NOMO-1 treated with DMSO at 0.1 percent for 48 hours (cell line): ENCODE results near the gene TXNRD3.

Source experiments
- DNase-seq: peaks from one replicate; lab custom pipeline; 2025; ENCODE audit not compliant: unreplicated experiment; lab: John Stamatoyannopoulos, UW

TXNRD3 gene

GRCh38 chr3:126672741-126673140, 17.8 kb upstream of the TXNRD3 start:
- no peak for DNase-seq

DNA sequence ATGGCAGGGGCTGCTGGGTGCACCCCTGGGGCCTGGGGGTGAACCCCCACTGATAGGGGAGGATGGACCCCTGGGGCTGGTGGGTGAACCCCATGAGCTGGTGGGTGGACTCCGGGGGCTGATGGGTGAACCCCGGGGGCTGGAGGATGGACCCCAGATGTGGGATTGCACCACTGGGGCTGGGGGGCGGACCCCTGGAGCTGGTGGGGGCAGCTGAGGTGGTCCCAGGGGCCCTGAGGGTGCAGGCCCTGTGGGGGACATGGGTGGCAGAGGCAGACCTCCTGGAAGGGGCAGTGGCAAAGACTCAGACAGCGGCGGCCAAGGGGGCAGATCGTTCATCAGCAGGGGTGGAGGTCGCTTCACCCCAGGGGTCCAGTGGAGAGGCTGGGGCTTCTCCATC, 17.4 kb upstream of the TXNRD3 start:
- no peak for DNase-seq

- DNase-seq = peak; percentile 20
These were observed 16.6 kb upstream of the TXNRD3 start for GRCh38 chr3:126671521-126671920.

DNA sequence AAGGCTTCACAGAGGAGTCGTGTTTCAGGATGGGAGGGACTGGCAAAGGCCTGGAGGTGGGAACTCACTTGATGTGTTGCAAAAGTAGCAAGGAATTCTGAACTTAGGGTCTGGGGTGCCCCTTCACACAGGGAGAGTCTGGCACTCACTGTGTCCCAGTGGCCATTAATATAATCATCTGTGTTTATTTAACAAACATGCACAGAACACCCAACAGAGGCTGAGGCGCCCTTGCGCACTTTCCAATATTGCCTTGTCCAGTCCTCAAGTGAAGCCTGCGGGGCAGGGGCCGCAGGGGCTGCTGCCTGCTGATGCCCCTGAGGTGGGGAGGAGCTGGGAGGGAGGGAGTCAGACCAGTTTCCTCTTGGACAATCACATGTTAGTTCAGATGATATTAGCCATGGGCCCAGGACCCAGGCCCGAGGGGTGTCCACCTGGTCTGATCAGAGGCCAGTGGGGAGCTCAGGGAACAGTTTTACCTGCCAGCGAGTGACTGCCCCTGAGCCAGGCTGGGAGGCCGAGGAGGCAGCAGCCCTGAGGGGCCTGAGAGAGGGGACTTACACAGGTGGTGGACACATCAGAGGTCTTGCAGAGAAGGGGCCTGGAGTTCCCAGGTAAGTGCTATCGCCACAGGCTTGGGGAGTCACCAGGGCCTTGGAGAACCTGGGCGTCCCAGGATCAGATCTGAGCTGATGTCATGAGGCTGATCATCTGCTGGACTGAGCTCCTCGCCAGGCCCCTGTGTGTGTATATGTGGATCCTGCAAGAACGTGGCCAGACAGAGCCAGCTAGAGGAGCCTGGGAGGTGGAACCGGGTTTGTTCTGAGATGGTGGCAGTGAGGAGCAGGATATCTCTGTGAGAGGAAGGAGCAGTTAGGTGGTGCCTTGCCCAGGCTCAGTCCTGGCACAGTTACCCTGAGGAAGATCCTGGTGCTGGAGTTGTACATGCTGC, 13.8 kb upstream of the TXNRD3 start:
- DNase-seq = no peak

DNA sequence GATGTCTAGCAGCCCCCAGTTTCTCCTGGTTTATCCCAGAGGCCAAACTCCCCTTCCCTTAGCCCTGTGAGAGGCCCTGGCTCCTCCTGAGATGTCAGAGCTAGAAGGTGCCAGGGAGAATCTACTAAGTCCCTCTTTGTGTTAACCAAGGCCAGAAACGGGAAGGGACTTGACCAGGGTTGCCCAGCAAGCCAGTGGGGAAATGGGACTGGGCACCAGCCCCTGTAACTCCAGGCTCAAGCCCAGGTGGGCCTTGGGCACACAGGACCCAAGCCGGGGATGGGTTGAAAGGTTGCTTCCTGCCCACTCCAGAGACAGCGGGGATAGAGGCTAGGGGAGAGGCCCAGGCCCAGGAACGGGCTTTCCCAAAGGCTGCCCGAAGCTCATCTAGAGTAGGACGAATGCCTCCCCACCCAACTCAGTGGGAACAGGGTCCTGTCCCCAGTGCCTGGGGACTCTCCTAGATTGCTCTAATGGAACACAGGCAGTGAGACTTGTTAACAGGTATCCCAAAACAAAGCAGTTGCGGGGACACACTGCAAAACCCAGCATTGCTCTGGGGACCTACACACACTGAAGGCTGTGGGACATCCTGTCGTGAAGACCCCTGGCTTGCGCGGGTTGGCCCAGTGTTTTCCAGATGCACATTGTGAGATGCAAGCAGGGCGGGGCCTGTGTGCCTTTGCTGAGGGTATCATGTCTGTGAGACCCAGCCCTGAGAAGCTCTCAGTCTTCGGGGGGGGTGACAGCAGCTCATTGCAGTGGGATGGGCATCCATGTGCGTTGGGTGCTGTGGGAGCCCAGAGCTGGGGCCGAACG, 12.9 kb upstream of the TXNRD3 start:
- DNase-seq = no peak

DNA sequence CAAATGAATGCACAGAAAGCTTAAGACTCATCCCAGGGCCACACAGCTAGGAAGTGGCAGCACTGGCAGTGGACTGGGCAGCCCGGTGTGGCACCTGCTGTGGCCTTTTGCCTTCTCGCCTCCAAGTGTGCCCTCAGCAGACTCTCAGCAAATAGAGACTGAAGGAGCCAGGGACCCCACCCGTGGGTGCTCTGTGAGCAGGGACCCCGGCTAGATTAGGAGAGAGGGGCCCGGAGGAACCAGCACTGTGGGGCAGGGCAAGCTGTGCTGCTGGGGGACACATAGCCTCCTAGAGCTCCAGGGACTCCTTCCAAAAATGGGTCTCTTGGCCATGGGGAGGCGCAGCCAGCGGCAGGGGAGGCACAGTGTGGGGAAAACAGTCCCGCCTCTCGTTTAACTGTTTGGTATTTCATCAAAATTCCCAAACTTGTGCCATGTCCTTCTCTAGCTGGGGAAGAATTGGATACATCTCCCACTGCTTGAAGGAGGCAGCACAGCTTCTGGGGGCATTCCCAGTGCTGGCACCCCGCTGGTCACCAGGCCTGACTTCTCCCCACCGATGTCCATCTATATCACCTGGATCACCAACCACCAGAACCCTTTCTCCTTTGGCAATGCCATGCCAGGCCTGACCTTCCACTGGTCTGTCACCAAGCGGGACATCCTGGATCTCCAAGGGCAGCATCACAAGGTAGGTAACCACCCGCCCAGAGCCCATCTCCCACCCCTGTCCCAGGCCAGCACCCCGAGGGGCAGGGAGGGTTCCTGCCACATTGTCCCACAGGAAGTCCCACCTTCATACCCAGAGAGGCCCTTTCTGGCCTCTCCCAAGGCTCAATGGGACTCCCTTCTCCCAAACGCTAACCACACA, 12.0 kb upstream of the TXNRD3 start:
- DNase-seq = no peak

DNA sequence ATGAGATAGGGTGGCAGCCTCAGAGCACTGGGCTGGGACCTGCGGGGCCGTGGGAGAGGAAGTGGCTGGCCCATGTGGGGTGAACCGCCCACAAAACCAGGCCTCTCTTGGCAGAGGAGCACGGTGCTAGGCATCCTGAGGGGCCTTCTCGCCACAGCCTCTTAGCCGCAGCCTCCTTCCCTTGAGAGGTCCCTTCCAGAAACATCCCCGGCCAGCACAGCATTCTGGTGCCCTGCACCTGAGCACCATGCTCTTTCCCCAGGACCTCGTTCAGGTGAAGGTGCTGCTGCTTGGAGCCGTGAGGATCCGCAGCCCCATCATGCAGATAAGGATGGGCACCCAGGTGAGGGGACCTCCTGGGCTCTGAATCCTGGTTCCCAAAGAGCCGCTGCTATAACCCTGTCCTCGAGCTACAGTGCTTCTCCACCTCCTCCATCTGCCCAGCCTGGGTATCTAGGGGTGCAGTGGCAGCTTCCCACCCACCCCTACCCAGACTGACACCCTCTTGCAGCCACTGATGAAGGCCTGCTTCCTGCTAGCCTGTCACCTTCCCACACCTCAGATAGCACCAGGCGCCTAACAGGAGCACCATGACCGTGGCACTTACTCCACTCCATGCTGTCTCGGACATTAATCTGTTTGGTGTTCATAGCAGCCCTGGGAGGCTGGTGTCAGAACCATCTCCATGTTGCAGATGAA, 11.2 kb upstream of the TXNRD3 start:
- DNase-seq = no peak

DNA sequence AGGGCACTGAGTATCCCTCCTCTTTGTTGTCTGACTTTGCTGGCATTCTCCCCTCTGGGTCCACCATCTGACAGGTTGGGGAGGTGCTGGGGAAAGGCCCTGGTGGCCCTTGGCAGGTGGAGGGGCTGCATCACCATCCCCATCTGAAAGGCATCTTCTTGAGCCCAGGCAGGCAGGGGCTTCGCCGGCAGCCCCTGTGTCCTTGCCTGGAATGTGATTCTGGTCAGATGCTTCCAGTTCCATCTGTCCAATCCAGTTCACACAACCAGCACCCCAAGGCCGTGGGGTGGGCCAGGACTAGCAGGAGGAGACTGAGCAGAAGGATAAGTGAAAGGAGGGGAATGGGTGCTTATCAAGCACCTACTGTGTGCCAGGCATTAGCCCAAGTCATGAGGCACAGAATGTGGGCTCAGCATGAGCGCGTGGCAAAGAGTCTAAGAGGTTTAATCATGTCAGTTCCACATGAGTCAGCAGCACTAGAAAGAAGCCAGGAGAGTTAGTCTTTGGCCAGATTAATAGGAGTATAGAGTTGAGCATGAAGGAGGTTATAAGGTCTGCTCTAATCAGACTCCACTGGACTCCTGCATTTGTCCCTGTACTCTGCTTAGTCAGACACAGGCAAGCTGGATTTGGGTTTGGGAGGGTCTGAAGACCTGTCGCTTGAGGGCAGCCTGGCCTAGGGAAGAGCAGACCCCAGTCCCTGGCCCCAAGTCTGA, 10.5 kb upstream of the TXNRD3 start:
- DNase-seq = no peak

DNA sequence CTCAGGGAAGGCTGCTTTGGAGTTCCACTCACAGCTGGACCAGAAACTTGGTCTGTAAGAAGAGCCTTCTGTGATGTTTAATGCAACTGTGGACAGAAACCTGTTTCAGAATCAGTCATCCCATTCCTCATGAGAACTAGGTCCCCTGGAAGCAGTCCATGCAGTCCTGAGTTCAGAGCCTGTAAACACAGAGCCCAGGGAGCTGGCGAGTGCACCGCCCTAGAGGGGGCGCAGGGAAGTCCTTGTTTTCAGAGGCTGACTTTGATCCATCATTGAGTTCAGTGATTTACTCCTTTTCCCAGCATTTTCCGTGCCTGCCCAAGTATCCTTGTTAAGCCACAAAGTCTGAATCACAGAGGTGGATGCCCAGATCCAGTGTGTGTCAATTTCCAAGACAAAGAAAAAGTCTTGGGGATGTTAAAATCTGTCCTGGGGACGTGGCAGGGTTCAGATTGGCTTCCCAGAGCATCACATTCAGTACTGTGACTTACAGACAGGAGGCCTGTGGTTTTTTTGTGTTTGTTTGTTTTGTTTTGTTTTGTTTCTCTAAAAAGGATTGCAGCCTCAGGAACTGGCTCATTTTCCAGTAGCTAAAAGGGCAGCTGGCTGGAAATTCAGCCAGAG, 9.8 kb upstream of the TXNRD3 start:
- no peak for DNase-seq

- DNase-seq = no peak
These were observed 8.8 kb upstream of the TXNRD3 start for GRCh38 chr3:126663750-126664149.

DNA sequence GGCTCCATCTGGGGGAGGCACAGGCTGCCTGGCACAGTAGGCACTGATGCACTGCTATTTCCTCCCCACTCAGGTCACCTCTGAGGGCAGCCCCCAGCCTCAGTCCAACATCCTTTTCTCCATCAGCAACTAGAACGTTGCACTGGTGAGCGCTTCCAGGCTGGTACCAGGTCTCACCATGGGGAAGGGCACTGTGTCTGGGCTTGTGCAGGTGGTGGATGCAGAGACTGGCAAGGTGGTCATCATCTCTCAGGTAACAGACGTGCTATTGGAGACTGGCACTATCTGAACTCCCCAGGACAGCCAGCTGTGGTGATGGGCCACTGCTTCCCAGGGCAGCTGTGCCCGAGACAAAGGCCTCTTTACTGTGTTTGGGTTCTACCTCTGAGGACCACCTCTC, 8.3 kb upstream of the TXNRD3 start:
- no peak for DNase-seq

DNA sequence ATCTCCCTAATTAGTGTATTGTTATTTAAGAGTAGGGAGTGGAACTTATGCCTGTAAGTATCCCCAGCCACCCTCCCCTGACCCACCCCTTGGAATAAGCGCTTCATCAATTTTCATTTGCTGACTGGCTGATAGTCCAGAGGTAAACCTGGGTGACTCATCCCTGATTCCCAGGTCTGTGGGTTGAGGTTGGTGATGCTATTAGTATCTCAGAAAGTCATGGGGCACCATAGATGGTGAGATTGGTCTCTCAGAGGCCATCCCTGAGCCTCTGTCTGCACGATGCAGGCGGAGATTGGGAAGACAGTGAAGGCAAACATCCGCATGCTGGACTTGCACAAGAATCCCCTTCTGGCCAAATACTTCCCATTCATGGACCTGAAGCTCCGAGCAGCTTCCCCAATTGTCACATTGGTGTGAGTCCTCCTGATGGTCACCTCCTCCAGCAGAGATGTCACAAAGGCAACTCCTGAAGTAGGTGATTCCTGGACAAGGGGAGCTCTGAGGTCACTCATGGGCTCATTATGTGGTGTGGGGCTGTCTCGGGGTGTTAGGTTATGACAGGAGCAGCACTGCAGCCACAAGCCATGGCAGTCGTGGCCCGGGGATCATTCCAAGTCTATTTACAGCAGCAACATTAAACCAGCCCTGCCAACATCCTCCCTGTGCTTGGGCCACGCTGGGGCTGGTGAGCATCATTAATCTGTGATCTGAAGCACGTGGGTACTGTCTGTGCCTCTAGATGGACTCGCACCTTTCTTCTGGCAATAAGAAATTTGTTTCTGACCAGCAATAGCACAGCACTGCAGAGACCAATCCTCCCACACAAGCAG, 6.8 kb upstream of the TXNRD3 start:
- no peak for DNase-seq

DNA sequence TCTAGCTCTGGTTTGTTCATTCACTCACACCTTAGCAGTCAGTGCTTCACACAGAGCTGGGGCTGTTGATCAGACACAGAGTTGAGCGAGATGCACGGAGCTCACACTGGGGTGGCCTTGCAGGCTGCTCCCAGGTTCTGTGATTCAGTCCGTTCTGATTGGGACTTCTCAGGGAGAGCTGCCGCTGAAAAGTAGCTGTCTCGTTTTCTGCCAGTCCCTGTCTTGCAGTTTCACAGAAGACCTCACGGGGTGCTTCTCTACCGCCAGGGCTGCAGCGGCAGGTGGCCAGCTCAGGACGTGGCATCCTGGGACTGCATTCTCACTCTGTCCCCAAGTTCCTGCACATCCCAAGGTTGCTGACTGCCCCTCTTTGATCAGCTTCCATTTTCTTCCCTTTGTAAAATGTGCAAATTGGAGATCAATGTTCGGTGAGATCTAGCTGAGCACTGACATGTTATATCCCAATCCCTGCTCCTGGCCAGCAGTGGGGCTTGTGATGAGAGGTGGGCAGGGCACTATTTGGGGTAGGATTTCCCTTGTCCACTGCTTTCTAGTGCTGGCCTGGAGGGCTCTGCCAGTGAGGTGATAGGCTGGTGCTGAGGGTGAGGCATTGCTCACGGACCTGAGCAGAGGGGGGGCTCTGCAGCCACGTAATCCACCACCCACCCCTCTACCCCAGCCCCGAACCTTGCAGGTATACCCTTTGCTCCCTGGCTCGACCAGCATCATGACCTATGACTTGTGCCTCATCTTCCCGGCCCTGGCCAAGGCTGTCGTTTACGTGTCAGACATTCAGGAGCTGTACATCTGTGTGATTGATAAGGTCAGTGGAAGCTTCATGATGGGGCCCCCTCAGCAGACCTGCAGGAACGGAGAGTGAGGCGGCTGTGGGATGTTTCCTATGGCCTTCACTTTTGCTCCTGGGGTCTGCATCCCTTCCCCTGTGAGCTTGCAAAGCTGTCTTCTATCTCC, 5.3 kb upstream of the TXNRD3 start:
- DNase-seq = no peak

DNA sequence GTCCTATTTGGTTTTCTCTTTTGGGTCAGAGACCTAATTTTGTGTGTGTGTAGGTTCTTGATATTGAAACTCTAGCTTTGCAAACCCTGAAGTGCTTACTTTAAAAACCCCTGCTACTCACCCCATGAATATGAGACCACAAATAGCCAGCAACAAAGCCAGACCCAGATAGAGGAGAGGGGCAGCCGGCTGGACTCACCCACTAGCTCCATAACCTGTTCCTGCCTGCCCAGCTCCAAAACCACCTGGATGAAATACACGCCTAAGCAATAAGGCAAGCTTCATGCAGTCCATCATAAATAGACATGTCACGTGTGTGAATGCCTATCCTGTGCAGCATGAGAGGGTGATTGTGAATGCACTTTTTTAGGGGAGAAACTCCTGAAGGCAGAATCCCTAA, 3.7 kb upstream of the TXNRD3 start:
- DNase-seq = no peak

- DNase-seq = no peak
These were observed 3.0 kb upstream of the TXNRD3 start for GRCh38 chr3:126657901-126658300.

DNA sequence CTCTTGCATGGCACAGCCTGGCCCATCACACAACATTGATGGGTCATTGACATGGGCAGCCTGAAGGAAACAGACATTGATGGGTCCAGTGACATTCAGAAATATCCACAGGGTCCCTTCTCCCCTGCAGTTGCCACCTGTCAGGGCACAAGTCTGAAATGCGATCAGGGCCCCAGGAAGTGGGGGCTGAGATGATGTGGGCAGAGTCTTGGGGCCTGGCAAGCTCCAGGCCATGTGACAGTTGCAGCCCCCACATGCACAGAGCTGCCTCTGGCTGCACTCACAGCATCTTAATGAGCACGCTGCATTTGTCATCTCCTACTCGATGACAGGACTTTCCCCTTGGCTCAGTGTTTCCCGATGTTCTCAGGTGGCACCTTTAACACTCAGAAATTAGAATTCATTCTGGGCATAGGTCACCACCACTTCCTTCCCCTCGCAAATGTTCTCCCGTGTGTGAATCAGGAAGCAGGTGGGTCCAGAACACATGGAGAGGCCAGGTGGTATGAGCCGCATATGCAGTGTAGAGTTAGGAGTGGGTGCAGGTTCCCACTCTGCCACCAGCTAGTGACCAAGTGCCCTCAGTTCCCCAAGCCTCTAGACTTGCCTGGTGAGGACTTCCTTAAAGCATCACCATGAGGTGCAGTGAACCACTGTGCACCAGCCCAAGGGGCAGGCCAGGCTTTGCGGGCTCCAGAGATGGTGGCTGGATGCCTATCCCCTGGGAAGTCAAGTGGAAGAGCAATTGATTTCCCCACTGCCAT, 1.6 kb upstream of the TXNRD3 start:
- no peak for DNase-seq

- no peak for DNase-seq
These were observed 963 bp upstream of the TXNRD3 start for GRCh38 chr3:126655887-126656286.
